NCI-H526 treated with DMSO at 0.1 percent for 48 hours (cell line): ENCODE results near the gene ZNF688.
"Not testable (repeated sequence)": the region's sequence is repeated elsewhere in the genome, so short reads cannot be mapped to it uniquely, and the experiment has no call there.

ENCODE experiments used
- DNase-seq: peaks from one replicate; lab custom pipeline; 2025; lab: John Stamatoyannopoulos, UW

Gene ZNF688

DNA sequence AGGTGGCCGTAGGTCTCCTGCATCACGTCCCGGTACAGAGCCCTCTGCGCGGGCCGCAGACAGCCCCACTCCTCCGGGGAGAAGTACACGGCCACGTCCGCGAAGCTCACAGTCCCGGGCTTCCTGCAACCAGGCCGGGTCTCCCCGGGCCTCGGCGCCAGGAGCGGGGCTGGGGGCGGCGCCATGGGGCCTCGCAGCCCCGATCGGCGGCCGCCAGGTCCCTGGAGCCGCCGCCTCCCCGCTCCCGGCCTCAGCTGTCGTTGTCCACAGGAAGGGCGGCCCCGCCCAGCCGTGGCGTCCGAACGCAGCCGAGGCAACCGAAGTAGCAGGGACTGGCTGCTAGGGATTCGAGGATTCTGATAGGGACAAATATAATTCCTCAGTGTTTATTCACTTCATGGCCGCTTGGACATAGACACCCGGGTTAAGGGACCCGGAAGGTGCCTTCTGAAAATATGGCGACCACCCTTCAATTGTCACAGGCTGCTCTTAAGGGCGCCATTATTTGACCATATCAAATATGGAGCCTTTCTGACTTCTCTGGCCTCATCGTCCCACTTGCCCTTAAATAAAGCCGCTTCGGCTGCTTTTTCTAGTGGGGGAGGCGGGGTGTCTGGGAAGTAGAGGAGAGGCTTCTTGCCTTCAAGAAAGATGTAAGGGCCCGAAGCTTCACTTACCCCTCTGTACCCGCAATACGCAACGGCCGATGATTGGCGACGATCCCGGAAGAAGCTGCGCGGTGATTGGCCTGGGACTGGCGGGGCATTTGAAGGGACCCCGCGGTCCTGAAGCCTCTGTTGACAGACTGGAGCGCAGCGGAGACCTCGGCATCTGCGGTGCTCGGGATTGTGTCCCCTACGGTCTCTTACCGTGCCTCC is at the start of gene ZNF688:
Gene ZNF688, minus strand, starts transcription at position 270 of the 878 bp plus-strand sequence. Its CDS starts 85 bp downstream, at position 185.
- DNase-seq: peak; percentile 86

DNA sequence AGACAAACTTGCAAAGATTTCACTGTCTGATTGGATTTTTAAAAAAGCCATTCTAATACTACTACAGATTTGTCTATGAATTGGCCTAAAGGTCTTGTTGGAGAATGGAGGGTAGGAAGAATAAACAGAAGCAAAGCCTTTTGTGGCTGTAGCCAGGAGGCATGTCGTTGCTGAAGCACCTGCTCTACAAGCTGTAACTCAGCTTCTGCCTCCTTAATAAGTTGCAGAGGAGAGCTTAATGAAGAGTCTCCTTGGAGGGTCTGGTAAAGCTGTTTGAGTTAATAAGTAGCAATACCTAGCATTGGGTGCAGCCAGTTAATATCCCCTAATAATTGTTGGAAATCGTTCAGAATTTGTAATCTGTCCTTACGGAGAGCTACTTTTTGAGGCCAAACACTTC is 48.7 kb upstream of the ZNF688 start:
- no peak for DNase-seq

DNA sequence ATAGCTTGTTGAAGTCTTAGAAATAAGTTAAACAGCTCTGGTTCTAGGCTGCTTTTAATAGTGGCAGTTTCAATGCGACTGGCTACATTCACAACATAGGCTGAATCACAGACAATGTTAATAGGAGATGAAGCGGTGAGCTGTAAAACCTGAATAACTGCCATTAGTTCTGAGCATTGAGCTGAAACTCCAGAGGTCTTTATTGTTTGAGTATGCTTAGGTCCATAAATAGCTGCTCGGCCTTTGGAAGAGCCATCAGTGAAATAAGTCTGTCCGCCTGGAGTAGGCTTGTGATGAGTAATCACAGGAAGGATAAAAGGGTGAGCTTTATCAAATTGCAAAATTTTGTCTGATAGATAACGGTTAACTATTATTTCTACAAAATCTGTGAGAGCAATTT is 48.1 kb upstream of the ZNF688 start:
- DNase-seq: no peak

DNA sequence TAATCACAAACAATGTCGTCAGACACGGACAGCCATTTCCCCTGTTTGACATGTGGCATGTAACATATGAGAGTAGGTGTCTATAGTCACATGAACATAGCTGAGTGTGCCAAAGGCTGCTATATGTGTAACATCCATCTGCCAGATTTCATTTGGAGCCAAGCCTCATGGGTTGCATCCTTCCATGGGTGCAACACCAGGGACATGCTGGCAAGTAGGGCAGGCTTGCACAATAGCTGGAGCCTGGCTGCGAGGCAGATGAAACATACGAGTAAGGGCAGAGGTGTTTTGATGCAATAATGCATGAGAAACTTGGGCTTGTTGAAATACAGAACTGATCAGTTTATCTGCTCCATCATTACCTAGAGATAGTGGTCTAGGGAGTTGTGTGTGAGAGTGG is 47.7 kb upstream of the ZNF688 start:
- DNase-seq: no peak

DNA sequence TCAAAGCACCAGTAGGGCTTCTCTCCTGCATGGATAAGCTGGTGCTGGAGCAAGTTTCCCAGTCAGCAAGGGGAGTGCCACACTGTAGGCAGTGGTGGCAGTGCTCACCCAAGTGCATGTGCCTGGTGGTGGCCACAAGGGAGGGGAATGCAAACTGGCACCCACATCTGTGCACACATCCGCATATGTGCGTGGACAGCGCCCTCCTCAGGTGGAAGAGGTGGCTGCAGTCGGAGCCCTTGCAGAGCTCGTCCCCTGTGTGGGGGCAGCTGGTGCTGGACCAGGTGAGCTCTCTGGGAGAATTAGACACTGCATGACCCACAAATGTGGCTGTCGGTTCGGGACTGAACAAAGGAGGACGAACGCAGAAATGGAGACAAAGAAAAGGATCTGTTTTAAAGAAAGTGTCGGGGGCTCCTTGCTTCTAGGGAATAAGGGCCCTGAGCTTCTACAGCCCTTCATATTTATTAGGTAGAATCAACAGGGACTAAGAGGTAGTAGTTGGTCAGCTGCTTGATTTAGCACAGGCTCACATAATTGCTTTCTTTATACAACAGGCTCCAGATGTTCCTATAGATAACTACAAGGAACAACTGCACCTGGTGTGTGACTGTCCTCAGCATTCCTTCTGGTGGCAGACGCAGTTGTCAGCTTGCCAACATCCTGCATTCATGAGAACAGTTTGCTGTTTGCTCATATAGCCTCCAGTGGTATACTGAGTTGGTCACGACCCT is 44.0 kb upstream of the ZNF688 start:
- peak; percentile 11 for DNase-seq

DNA sequence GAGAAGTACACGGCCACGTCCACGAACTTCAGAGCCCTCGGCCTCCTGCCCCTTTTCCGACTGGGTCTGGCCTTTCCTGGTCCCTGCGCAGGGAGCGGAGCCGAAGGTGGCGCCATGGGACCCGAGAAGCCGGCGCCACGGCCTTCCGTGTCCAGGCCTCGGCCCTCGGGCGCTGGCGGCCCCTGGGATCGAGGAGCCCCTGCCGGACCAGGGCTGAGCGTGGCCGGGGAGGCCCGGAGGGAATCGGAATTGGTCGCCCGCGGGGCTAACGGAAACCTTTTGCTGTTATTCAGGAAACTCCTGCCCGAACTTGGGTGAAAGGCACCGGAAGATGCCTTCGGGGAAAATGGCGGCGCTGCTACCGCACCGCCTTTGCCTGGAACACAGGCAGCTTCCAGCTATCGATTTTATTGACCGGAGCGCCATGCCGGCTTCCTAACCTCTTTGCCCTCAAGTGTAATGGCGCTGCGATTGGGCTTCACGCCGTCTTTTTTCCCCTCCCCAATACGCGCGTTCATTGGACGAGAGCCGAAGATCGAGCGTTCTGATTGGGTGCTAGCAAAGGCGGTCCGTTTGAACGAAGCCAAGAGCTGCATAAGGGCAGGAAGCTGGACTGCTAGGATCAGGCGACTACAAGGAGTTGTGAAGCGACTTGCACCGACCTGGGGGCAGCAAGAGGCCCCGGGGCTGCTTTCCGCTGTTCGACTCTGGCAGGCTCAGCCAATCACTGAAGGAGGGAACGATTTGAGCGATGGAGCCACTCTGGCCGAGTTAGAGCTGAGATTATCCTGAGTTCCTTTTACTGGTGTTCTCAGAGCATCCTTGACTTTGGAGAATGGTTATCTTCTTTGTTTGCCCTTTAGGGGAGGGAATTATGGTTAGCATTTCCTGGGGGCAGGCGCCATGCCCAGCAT is 38.7 kb upstream of the ZNF688 start, which contains the start of gene ZNF689:
Gene ZNF689, minus strand, starts transcription at position 464 of the 914 bp plus-strand sequence. Its CDS starts 348 bp downstream, at position 116.
- DNase-seq: peak; percentile 93

DNA sequence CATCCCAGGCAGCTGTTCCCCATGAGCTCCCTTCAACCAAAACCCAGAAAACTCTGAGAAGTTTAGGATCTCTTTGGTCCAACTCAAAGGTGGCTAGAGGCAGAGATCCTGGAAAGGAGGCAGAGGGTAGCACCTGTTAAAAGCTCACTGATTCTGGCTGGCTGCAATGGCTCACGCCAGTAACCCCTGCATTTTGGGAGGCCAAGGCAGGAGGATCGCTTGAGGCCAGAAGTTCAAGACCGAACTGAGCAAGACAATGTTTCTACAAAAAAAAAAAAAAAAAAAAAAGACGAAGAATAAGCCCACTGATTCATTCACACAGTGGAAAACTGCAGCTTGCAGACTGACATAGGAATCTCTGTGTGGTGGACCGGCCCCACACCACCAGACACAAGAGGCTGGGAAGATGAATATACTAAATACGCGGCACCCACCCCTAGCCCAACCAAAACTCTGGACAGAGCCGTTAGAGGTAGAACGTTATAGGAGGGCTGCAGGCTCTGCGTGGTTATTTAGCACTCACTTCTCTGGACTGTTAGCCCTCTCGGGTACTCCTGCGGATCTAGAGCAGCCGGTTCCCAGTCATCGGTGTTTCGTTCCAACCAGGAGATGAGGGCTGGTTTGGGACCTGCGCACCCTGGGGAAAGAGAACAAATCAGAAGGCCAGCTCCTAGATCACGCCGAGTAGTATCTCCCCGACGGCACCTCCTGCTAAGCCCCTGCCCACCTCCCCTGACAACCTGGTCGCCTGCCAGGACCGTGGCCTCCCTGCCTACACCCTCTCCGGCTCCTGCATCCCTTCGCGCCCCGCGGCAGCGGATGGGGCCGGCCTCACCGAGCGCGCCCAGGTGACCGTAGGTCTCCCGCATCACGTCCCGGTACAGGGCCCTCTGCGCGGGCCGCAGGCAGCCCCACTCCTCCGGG is 37.8 kb upstream of the ZNF688 start:
- DNase-seq: no peak

DNA sequence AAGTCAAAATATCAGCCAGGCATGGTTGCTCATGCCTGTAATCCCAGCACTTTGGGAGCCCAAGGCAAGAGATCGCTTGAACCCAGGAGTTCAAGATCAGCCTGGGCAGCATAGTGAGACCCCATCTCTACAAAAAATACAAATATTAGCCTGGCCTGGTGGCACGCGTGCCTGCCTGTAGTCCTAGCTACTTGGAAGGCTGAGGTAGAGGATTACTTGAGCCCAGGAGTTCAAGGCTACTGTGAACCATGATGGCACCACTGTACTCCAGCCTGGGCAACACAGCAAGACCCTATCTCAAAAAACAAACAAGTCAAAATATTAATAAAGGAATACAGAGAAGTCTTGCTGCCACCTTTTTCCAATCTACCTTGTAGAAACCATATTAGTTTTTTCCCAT is 34.5 kb upstream of the ZNF688 start:
- DNase-seq: no peak

DNA sequence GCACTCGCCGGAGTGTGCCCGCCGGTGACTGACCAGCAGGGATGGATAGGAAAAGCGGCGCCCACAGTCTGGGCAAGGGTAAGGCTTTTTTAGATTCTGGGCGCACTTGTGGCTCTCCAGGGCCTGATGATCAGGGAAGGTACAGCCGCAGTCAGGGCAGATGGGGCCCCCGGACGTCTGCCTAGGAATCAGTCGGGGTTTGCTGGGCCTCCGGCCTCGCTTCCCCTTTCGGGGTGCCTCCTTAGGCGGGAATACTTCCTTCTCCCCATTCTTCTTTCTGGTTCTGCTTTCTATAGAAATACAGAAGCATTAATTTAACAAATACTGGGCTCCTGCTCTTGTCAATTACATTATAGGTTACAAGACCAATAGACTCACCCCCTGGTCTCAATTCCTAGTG is 33.6 kb upstream of the ZNF688 start:
- DNase-seq: no peak

DNA sequence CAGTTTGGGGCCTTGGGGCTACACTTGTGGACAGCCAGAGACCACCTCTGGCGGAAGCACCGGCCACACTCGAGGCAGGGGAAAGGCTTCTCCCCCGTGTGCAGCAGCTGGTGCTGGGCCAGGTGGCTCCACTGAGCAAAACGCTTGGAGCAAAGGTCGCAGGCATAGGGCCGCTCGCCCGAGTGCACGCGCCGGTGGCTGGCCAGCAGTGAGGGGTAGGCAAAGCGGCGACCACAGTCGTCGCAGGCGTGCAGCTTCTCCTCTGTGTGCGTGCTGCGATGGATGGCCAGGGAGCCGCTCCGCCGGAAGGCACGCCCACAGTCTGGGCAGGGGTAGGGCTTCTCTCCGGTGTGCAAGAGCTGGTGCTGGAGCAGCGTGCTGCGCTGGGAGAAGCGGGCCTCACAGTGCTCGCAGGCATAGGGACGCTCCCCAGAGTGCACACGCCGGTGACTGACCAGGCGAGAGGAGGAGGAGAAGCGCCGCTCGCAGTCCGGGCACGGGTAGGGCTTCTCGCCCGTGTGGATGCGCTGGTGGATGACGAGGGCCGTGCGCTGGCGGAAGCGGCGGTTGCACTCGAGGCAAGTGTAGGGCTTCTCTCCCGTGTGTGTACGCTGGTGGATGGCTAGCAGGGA is 32.9 kb upstream of the ZNF688 start:
- no peak for DNase-seq

DNA sequence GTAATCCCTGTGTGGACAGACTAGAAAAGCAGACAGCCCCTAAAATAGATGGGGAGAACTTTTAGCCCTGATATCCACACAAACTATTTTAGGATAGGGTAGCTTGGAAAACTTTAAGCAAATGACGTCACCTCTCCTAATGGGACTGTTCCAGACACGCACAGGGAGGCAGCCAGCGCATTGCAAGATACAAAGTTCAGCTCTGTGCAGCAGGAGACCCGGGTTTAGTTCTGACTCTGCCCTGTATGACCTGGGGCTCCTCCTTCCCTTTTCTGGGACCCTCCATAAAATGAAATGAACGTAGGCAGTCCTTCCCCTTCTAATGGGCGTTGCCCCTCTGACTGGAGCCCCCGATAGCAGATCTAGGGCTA is 32.4 kb upstream of the ZNF688 start:
- DNase-seq: no peak

DNA sequence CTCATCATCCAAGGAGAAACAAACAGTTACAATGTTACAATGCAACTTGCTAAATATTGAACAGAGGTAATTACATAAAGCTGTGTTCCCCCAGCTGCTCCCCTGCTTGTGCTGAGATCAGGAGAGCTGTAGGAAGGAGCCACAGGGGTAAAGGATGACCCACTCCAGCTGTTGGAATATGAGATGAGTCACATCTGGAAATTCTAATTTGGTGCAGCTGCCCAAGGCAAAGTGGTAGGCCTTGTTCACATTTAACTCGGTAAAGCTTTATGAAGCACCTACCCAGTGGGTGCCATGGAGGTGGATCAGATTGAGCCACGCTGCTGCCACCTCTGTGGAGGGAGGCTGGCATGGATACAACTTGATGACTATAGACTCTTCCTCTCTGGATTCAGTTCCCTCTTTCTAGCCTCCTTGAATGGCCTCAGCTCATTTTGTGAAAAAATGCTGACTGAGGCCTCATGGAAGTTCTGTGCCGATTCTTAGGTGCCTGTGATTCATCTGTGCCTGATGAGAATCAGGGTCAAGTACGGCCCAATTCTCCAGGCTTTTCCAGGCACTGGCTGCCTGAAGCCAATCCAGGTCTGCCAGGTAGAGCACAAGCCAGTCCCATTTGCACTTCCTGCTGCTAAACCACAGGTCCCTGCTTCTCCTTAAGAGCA is 31.2 kb upstream of the ZNF688 start:
- DNase-seq: no peak

DNA sequence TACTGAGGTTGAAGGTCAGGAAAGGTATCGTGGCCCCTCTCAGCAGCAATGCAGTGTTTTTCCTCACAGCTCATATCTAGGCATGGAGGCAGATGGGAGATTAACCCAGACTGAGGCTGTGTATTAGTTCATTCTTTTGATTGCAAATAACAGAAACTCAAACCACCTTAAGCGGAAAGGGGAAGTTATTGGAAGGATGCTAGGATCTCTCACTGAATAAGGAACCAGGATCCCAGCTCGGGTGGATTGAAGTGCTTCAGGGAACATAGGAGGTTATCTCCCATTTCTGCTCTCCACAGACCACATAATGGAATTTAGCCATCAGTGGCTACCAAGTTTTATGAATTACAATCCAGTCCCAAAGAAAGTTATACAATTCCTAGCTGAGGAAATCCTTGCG is 30.5 kb upstream of the ZNF688 start:
- DNase-seq: no peak

DNA sequence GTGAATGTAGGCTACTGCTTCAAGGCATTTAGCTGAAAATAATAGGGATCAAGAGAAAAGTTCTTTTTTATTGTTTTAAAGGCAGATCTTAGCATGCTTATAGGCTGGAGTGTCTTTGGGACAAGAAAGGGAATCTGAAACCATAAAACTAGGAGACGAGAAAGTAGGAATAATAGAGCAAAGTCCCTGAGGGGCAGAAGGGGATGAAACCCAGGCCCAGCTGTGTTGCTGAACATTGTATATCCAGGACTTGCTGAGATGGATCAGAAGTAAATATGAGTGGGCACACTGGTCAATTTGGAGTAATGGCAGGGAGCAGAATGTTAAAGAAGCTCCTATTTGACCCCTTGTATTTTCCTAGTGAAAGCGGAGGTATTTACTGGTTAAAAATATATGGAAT is 29.4 kb upstream of the ZNF688 start:
- no peak for DNase-seq

DNA sequence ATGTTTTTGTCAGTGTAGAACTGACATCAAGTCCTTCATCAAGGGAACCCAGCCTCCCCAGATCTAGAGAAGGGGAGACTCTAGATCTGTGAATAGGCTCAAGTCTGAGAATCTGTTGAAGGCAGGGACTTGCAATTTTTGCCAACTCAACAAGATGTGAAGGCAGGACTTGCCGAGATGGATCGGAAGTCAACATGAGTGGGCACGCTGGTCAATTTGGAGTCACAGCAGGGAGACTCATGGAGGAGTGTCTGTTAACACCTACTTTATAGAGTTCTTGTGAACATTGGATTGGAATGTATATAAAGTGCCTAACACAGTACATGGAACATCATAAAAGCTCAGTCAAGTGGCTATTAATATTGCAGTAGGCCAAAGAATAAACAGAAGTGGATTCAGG is 28.7 kb upstream of the ZNF688 start:
- no peak for DNase-seq

DNA sequence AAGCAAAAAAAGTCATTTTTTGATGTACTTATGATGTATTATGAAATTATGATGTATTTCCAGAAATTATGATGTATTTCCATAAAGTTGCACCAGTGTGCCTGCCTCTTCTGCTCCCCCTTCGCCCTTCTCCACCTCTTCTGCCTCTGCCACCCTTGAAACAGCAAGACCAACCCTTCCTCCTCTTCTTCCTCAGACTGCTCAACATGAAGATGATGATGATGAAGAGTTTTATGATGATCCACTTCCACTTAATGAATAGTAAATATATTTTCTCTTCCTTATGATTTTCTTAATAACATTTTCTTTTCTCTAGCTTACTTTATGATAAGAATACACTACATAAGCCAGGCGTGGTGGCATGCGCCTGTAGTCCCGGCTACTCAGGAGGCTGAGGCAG is 21.4 kb upstream of the ZNF688 start:
- DNase-seq: no peak

DNA sequence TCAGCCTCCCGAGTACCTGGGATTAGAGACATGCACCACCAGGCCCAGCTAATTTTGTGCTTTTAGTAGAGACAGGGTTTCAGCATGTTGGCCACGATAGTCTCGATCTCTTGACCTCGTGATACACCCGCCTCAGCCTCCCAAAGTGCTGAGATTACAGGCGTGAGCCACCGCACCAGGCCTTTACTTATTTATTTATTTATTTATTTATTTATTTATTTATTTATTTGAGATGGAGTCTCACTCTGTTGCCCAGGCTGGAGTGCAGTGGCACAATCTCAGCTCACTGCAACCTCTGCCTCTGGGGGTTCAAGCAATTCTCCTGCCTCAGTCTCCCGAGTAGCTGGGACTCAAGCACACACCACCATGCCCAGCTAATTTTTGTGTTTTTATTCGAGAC is 19.4 kb upstream of the ZNF688 start:
- DNase-seq: not testable (repeated sequence)

DNA sequence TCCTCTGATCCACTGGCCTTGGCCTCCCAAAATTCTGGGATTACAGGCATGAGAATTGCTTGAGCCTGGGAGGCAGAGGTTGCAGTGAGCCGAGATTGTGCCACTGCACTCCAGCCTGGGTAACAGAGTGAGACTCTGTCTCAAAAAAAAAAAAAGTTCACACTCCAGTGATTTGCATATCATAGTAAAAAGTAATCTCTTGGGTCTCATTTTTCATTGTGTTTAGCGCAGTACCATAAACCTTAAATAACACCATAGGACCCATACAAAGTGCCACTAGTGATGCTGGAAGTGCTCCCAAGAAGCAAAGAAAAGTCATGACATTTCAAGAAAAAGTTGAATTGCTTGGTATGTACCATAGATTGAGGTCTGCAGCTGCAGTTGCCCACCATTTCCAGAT is 18.1 kb upstream of the ZNF688 start:
- not testable (repeated sequence) for DNase-seq

DNA sequence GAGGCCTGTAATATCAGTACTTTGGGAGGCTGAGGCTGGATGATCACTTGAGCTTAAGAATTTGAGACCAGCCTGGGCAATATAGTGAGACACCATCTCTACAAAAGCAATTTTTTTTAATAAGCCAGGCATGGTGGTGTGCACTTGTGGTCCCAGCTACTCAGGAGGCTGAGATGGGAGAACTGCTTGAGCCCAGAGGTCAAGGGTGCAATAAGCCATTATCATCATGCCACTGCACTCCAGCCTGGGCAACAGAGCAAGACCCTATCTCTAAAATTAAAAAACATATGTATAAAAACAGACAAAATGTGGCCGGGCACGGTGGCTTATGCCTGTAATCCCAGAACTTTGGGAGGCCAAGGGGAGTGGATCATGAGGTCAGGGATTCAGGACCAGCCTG is 17.1 kb upstream of the ZNF688 start:
- no peak for DNase-seq
